HEK293 (cell line): ENCODE data around the gene MNX1.

Experiments used
- CTCF ChIA-PET: fragments of 350-600 bp; formaldehyde crosslinking; extraction: SDS; loops from one replicate; lab custom pipeline; 2021; ENCODE audit warnings: antibody characterized with exemption; lab: Yijun Ruan, JAX
- POLR2A ChIA-PET: fragments of 300-600 bp; formaldehyde crosslinking; extraction: SDS; loops from one replicate; lab custom pipeline; 2020; ENCODE audit warnings: antibody characterized with exemption, inconsistent platforms; lab: Yijun Ruan, JAX
- H3K27ac ChIP-seq: fragments of 200-500 bp; sonication (Bioruptor generic); 2 replicates; pipeline ENCODE4 v1.5.1; 2014; ENCODE audit warnings: low read depth, low read length, control low read depth, inconsistent platforms; ENCODE audit errors: extremely low read depth
- H3K36me3 ChIP-seq, 2 experiments: fragments of 200-500 bp in 1 of 2; sonication (Bioruptor generic) in 1 of 2; 1 replicate in 1 of 2; 2 replicates in 1 of 2; pipeline ENCODE4 v1.5.1; 2014 to 2017; ENCODE audit warnings: inconsistent platforms in 2 of 2, low read length in 2 of 2; ENCODE audit not compliant: control insufficient read depth in 2 of 2, insufficient read depth in 1 of 2
- H3K4me1 ChIP-seq: fragments of 200-500 bp; sonication (Bioruptor generic); 2 replicates; pipeline ENCODE4 v1.5.1; 2014; ENCODE audit warnings: mild to moderate bottlenecking, low read length, inconsistent platforms; ENCODE audit not compliant: control insufficient read depth, insufficient read depth
- H3K4me3 ChIP-seq: 2 replicates; pipeline ENCODE4 v1.5.1; 2011; ENCODE audit warnings: low read depth, mild to moderate bottlenecking, control low read depth, low read length, moderate library complexity
- H3K9me3 ChIP-seq: fragments of 200-500 bp; sonication (Bioruptor generic); 2 replicates; pipeline ENCODE4 v1.5.1; 2014; ENCODE audit warnings: low read depth, low read length, inconsistent platforms; ENCODE audit not compliant: control insufficient read depth, insufficient read depth
- SP7 ChIP-seq: fragments of 450-650 bp; formaldehyde crosslinking; IDR thresholded peaks from 2 replicates; pipeline ENCODE4 v1.5.1; 2016; ENCODE audit warnings: missing biosample characterization, missing genetic modification characterization
- TCF7L2 ChIP-seq: IDR thresholded peaks from 2 replicates; pipeline ENCODE4 v1.6.1; 2011; ENCODE audit warnings: low read depth, mild to moderate bottlenecking, inconsistent platforms, low read length, moderate library complexity, borderline replicate concordance
- ZBTB20 ChIP-seq: fragments of 450-650 bp; formaldehyde crosslinking; IDR thresholded peaks from 2 replicates; pipeline ENCODE4 v1.5.1; 2016; ENCODE audit warnings: missing biosample characterization, missing genetic modification characterization
- ZNF132 ChIP-seq: fragments of 450-650 bp; formaldehyde crosslinking; IDR thresholded peaks from 2 replicates; pipeline ENCODE4 v1.5.1; 2017; ENCODE audit warnings: missing biosample characterization, missing genetic modification characterization, borderline replicate concordance
- ZNF16 ChIP-seq: fragments of 450-650 bp; formaldehyde crosslinking; IDR thresholded peaks from 2 replicates; pipeline ENCODE4 v1.5.1; 2016; ENCODE audit warnings: low read depth, missing biosample characterization, missing genetic modification characterization
- ZNF184 ChIP-seq: fragments of 450-650 bp; IDR thresholded peaks from 2 replicates; pipeline ENCODE4 v1.5.1; 2018; ENCODE audit warnings: missing biosample characterization, mild to moderate bottlenecking, missing genetic modification characterization
- ZNF292 ChIP-seq: fragments of 450-650 bp; formaldehyde crosslinking; IDR thresholded peaks from 2 replicates; pipeline ENCODE4 v1.5.1; 2016; ENCODE audit warnings: low read depth, missing biosample characterization, missing genetic modification characterization, borderline replicate concordance
- ZNF488 ChIP-seq: fragments of 450-650 bp; formaldehyde crosslinking; IDR thresholded peaks from 2 replicates; pipeline ENCODE4 v1.5.1; 2016; ENCODE audit warnings: missing biosample characterization, missing genetic modification characterization
- ZNF510 ChIP-seq: fragments of 450-650 bp; formaldehyde crosslinking; IDR thresholded peaks from 2 replicates; pipeline ENCODE4 v1.5.1; 2018; ENCODE audit warnings: mild to moderate bottlenecking, missing genetic modification characterization, missing biosample characterization; ENCODE audit not compliant: insufficient replicate concordance
- ZNF571 ChIP-seq: fragments of 450-650 bp; formaldehyde crosslinking; IDR thresholded peaks from 2 replicates; pipeline ENCODE4 v1.5.0; 2017; ENCODE audit warnings: missing biosample characterization, missing genetic modification characterization
- ZNF629 ChIP-seq: fragments of 450-650 bp; formaldehyde crosslinking; IDR thresholded peaks from 2 replicates; pipeline ENCODE4 v1.5.1; 2017; ENCODE audit warnings: missing biosample characterization, missing genetic modification characterization
- ZNF677 ChIP-seq: fragments of 450-650 bp; IDR thresholded peaks from 2 replicates; pipeline ENCODE4 v1.5.0; 2018; ENCODE audit warnings: missing biosample characterization, mild to moderate bottlenecking, missing genetic modification characterization, moderate library complexity
- TF ChIP-seq, protein P1 (sequence below): fragments of 450-650 bp; formaldehyde crosslinking; IDR thresholded peaks from 2 replicates; pipeline ENCODE4 v1.5.1; 2016; ENCODE audit warnings: missing biosample characterization, missing genetic modification characterization

MNX1 gene

DNA sequence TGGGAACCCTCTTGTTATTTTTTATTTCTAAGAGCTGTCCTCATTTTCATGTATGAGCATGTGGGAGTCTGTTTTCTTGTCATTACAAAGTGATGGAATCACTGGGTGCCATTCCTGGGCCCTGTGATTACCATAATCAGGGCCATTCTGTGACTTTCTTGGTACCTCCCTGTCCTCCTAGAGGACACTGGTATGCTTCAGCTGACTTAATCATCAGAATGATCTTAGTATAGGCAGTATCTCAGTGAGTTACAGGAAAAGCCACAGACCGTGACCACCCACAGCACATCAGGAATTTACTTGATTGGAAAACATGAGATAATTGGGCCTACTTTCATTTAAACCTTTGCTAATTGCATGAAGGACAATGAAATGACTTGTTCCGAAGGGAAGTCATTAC is 53.7 kb downstream of the MNX1 start:
- H3K27ac ChIP-seq, result no peak overlapping the region
- no peak for TF ChIP-seq ZNF292
- TF ChIP-seq ZNF488 (tag by site-specific recombination), result no peak
- TF ChIP-seq, protein P1, sequence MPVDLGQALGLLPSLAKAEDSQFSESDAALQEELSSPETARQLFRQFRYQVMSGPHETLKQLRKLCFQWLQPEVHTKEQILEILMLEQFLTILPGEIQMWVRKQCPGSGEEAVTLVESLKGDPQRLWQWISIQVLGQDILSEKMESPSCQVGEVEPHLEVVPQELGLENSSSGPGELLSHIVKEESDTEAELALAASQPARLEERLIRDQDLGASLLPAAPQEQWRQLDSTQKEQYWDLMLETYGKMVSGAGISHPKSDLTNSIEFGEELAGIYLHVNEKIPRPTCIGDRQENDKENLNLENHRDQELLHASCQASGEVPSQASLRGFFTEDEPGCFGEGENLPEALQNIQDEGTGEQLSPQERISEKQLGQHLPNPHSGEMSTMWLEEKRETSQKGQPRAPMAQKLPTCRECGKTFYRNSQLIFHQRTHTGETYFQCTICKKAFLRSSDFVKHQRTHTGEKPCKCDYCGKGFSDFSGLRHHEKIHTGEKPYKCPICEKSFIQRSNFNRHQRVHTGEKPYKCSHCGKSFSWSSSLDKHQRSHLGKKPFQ, result no peak
- TF ChIP-seq TCF7L2, result no peak
- TF ChIP-seq SP7, result no peak
- no peak for TF ChIP-seq ZNF16 (tag by site-specific recombination)
- no peak for TF ChIP-seq ZNF132 (tag by site-specific recombination)
- no peak for TF ChIP-seq ZNF571 (tag by site-specific recombination)
- no peak for TF ChIP-seq ZNF629 (tag by site-specific recombination)
- ChIA-PET CTCF (no interaction called here), POLR2A (interaction anchor here (1.2 kb wide), 1 partner anchor 54 kb away, joined by 3 read pairs; the partner anchor contains the start of gene MNX1)
- peaks cover 20 to 93% of the 10 kb centered on the region in 2 experiments for H3K36me3 ChIP-seq
- H3K4me3 ChIP-seq, result no peak overlapping the region
- H3K4me1 ChIP-seq, result no peaks in the 10 kb centered on the region
- no peaks in the 10 kb centered on the region for H3K9me3 ChIP-seq

- no peak for TF ChIP-seq ZBTB20
- TF ChIP-seq ZNF510 (tag by site-specific recombination), result no peak
- no peak for TF ChIP-seq ZNF184 (tag by site-specific recombination)
- TF ChIP-seq ZNF677 (tag by site-specific recombination), result no peak
- TF ChIP-seq, all 188 proteins: peak for 0
- ChIA-PET CTCF (no interaction called here), POLR2A (no interaction called here)
- H3K36me3 ChIP-seq, result peaks cover 12 to 75% of the 10 kb centered on the region in 2 experiments
- no peaks in the 10 kb centered on the region for H3K9me3 ChIP-seq
- H3K4me1 ChIP-seq, result no peaks in the 10 kb centered on the region
- no peak overlapping the region for H3K4me3 ChIP-seq
- no peak overlapping the region for H3K27ac ChIP-seq
These were observed 55.5 kb downstream of the MNX1 start for GRCh38 chr7:156954941-156955340.
